CD4-positive, alpha-beta T cell treated with Interleukin-12 subunit alpha and Interleukin-12 subunit beta, for 1 hour (primary cell): ENCODE measurements around the gene MEGF11.

Experiments
- DNase-seq: peaks from one replicate; pipeline ENCODE4 v3.0.0-alpha.2; 2020

MEGF11 gene

DNA sequence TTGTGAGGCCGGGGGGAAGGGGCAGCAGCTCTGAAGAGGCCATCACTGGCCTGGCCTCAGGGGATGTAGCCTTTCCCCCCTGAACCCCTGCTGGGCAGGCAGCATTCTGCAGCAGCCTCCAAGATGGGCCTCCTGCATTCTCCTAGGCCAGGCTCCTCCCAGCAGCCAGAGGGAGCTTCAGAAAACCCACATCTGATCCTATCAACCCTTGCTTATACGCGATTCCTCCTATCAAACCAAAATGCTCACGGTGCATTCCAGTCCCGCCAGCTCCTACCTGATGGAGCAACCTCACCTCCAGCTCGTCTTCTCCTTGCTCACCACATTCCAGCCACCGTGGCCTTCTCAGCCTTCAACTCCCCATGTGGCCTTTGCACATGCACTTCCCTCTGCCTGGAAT lies 85.7 kb downstream of the MEGF11 start:
- no peak for DNase-seq

DNA sequence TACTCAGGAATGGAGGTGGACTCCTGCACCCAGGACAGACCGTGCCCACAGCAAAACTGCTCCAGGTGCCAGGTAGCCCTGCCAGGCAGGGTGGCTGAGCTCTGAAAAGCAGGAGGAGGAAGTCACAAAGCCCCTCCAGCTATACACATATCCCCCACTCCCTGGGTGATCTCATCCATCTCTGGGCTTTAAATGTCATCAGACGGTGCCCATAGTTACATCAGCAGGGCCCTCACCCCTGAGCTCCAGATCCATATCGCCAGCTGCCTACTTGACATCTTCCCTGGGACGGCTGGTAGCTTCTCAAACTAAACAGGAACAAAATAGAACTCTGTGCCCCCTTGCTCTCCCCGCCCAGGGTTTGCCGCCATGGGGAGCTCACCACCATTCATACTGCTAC lies 87.7 kb downstream of the MEGF11 start:
- no peak for DNase-seq

DNA sequence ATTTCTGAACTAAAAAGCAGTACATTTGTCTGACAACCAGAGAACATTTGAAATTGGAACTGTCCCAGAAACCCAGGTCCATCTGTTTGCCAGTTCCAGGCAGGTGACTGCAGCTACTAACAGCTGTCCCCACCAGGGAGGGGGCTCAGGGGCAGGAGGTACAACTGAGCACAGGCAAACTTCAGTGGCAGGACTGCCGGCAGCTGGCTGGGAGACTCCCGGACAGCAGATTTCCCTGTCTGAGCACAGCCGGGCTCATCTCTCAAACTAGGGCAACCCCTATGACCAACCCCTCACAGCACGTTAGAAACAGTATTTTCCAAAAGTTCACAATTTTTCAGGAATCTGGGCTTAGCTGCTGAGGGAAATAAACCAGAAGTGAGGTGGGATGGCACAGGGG lies 88.8 kb downstream of the MEGF11 start:
- no peak for DNase-seq

DNA sequence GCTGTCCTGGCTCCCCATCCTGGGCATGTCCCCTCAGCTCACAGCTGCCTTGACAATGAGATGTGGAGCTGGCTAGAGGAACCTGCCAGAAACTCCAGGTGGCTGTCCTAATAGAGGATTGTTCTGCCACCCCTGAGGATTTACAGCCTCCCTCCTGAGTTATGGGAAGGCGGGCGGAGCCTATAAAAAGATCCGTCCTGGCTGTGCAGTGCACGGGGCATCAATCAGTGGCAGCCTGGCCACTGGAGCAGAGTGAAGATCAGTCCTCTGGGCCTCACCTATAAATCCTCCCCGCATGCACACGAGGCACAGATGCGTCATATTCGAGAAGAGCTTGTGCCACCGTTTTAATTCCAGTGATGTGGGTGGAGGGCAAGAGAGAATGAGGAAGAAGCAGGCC lies 90.0 kb downstream of the MEGF11 start:
- DNase-seq: no peak

DNA sequence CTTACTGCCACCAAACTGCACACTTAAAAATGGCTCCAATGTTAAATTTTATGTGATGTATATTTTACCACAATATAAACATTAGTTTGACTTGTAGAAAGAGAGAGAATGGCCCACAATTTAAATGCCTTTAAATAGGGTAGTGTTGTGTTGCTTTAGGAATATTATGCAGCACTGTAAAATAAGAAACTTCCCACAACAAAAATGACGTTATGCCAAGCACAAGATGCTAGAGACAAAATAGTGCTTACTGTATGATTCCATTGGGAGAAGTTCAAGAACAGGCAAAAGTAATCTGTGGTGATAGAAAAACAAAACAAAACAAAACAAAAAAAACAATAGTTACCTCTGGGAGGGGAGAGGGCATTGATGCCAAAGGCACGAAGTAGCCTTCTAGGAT lies 91.3 kb downstream of the MEGF11 start:
- DNase-seq: no peak

DNA sequence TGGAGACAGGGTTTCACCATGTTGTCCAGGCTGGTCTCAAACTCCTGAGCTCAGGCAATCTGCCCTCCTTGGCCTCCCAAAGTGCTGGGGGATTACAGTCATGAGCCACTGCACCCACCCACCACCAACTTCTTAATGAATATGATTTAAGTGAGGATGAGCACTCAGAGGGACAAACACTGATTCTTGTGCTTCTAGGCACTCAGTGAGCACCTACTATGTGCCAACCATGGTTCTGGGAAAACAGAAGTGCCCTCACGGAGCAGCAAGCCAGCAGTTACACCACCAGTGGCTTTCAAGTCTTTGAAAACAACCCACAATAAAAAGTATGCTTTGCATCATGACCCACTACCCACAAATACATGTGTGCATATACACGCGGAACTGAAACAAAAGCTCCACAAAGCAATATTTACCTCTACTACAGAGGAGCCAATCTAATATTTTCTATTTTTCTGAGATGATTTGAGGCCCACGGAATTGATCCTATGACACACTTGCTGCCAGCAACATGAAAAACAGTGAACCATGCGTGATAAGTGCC lies 91.9 kb downstream of the MEGF11 start:
- DNase-seq: no peak

DNA sequence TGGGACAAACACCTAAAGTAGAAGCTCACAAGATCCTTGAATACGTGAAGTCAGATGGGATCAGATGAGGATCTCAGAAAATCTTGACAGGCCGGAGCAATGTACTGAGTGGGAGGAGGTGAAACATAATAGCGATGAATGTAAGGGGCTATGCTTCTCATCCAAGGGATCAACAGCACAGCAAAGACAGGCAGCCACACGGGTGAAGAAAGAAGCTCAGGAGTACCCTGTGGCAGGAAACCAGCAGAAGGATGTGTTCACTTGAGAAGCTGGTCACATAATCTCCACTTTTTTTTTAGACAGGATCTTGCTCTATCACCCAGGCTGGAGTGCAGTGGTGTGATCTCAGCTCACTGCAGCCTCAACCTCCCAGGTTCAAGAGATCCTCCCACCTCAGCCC lies 92.4 kb downstream of the MEGF11 start:
- no peak for DNase-seq

DNA sequence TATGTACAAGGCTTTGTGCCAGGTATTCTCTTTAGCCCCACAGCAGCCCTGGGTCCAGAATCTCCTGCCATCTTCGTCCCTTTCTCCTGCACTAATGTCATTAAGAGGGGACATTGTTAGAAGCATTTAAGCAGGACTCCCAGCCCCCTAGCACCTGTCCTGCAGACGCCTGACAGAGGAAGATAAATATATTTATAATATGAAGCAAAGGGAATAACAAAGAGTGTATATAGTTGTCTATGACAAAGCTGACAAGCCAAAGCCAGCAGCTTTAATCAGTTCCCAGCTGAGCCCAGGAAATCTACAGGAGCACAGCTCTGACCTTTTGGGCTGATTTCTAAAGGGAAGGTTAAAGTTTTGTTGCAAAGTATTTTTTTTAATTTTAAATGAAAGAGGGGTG lies 96.0 kb downstream of the MEGF11 start:
- DNase-seq: no peak

DNA sequence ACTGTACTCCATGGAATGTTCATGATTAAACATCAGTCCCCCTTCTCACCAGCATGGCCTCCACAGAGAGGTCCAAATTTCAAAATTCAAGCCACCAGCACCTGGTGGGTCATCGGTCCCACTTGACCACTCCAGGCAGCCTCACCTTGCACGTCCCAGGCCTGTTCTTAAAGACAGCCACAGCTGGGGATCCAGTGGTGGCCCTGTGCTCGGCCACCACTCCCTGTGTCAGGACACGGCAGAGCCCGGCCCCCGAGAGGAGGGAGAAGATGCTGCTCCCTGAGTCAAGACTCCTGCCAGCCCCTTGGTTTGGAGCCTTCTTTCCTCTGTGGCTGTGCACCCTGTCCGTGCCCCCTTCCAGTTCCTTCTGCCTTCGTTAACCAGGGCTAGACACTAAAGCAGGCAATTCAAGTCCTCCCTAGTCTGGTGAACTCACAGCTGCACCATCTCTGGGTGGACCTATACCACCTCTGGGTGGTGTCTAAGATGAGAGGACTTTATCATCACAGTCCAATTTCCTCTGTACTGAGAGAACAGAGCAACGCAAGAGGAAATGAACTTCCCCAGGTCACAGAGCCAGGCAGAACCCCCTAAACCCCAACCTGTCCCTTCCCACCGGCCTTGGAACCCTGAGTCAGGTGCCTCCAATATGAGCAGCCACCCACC lies 97.1 kb downstream of the MEGF11 start:
- no peak for DNase-seq

DNA sequence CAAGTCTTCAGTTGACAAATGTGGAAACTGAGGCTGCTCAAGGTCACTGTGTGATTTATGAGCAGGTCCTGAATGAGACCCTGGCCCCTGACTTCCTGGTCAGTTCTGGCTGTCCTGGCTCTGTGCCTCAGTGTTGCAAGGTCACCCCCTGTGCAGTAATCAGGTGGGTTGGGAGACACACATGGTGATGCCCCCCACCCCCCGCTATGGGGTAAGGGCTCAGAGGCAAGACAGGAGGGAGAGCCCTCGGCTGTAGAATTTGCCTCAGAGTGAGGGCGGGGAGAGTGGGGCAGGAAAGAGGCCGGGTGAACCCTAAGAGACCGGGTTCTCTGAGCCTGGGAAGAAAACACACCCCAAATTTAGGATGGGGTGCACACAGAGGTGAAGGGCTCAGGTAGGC lies 98.5 kb downstream of the MEGF11 start:
- DNase-seq: no peak

DNA sequence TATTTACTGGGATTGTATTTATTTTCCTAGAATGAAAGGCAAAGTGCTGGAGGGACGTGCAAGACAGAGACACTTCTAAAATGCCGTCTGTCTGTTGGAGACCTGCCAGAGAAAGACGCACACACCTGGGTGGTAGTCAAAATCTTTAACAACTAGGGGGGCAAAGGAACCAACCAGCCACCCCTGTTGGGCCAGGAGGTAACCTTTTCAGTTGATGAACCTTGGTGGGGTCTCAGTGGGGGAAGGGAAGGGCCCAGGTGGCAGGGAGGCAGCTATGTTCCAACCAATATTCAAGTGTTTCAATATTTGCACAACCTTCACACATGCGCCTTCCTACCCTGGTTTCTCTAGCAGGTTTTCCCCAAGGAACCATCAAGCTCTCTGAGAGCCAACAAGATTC lies 99.0 kb downstream of the MEGF11 start:
- DNase-seq: no peak

DNA sequence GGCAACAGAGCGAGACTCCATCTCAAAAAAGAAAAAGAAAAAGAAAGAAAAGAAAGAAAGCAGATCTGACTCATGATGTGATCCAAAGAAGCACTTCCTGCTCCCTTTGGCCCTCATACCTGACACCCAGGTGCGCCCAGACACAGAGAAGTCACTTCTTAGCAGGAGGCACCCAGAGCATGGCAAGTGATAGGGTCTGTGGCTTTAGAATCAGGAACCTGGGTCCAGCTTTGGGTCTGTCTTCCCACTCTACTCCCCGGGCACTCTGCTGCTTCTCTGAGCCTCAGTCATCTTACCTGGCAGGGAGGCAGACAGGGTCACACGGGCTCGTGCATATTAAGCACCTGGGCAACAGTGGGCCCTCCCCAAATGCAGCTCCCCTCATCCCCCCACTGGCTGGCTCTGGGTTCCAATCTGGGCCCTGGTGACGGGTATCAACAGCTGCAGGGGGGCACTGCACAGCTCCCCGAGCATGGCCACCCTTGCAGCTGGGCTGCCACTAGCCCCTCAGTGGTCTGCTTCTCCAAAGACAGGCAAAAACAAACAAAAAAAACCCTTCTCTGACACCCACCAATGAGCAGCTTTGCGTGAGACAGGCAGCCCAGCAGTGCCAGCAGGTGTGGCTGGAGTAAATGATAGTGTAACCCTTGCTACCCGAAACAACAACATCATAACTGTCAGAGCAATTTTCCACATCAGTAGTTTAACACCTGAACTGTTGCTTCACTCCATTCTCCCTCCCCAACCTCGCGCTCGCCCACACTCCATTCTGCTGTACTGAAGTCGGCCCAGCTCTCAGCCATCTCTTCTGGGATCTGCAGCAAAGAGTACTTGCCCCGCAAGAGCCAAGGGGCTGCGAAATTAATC lies 99.8 kb downstream of the MEGF11 start:
- no peak for DNase-seq

DNA sequence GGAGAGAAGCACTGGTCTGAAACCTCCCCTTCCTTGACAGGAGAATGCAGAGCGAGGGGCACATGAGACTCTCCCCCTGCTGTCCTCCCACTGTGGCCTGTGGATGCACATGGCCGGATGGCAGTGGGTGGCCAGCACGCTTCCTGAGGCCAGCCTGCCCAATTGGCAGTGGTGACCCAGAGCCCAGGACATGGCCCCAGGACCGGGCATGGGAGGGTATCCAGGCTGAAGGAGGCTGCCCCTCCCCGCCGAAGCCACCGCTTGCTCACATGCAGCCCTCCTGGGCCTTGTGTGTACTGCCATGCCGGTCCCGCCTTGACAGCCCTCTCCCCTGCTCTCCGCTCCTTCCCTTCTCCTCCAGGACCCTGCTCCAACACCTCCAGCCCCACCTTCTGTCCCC lies 100.9 kb downstream of the MEGF11 start:
- no peak for DNase-seq

DNA sequence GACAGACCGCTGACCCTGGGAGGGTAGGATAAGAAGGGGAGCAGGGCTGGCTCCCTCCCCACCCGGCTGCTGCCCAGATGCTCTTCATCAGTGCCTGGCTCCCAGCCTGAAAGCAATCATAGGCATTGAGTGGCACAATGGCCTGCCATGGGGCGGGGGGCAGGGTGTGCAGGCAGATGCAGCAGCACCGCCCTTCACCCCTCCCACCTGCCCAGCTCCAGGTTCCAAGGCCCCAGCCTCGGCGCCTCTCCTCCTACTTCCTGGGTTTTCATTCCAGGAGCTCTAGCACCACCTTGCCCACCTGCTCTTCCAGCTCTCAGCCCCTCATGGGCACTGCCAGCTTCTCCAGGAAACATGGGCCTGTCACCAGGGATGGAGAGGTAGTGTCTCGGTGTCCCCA lies 101.7 kb downstream of the MEGF11 start:
- DNase-seq: no peak

DNA sequence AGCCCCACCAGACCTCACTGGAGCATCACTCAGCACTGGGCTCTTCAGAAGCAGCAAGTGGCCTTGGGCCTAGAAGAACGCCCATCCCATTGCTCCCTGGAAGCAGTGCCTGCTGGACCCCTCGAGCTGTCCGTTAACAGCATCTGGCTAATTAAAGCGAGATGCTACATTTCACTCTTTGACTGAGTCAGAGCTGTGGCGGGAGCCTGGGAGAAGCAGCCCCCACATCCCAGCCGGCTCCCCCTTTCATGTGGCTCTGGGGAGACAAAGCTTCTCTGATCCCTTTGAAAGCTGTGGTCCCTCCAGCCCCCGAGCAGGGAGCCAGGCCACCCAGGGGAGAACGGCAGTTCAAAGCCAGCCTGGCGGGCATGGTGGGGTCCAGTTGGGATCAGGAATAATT lies 103.7 kb downstream of the MEGF11 start:
- DNase-seq: no peak

DNA sequence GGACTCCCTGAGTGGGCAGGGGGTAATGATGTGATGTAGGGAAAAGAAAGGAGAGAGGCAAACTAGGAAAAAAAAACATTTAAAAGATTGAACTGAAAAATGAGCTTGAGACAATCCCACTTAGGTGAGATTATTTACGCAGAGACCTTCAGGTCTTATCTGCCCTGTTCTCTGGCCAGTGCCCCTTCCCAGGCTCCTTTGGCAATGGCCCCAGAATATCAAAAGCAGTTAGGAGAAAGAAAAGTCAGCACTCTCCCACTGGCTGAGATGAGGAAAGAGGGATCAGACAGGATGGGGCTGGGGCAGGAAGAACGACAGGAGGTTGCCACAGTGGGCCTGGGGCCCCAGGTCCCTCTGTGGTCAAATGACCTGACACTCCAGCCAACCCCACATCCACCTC lies 105.4 kb downstream of the MEGF11 start:
- DNase-seq: no peak

DNA sequence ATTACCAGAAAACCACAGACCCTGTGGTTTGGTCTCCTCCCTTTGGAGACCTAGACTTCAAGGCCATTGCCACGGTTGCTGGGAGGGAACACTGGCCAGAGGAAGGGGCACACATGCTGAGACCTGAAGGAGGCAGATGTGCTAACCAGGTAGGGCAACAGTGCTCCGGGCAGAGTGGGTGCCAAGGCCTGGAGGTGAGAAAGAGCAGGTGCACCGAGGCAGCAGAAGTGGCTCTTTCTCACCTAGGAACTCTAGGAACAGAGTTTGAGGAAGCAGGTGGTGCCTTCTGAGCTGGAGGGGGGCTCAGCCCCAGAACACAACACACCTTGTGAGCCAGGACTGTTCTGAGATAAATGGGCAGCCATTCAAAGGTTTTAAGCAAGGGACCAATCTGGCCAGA lies 106.1 kb downstream of the MEGF11 start:
- no peak for DNase-seq

DNA sequence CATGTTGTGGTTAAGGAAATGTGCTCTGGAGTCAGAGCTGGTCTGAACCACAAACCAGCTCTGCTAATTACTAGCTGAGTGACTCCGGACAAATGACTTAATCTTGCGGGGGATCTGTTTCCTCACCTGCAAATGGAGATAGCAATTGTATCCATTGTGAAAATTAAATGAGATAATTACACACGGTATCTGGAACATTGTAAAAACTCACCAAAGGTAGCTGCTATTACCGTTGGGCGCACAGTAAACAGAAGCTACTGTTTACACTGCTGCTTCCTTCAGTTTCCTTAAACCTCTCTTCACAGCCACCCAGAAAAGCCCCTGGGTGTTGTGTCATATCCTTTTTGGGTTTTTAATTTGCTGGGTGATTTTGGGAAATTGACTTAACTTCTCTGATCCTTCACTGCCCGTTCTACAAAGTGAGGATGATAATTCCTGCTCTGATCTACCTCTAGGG lies 107.8 kb downstream of the MEGF11 start:
- DNase-seq: no peak

DNA sequence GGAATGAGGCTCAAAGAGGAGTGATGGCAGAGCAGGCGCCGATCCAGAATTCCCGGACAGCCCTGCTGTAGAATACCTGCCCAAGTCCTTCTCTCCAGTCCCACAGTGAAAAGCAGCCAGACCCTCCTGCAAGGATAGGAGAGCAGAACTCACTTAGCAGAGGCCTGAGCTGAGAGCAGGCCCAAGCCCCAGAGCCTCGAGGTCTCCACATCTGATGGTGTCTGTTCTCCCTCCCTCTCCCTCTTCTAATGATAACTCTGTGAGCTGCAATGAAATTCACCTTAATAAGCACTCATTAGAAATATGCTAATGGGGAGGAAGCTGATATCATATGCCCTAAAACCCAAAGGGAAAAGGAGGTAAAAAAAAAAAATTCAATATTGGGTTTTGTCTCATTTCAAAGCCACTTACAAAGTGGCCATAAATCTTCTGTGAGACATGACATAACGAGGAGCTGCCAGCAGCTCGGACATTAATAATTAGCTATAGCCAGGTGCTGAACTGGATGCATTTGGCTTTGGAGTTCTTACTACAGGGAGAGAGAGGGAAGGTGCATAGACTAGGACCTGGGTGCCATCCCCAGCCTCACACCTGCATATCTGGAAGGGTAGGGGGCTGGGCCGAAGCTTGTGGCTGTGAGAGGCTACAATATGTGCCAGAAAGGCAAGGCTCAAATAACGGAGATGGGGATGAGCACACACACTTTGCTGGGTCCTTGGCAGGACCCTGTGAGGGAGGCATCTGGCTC lies 108.4 kb downstream of the MEGF11 start:
- DNase-seq: no peak

DNA sequence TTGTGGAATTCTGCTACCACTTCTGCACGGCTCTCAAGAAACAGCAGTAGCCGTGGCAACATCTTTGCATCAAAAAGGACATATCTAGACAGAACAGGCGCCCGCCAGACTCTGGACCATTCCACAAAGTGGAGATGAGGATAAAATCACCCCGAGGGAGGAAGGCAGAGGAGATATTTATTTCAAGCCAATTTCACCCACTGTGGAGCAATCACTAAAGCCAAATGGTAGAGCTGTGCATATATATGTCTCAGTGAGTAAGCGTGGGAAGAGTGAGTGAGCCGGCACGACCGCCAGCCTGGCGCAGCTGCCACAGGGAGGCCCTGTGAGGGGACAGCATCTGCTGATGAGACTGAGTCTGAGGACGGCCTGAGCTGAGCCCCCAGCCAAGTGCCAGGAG lies 111.3 kb downstream of the MEGF11 start:
- DNase-seq: no peak

DNA sequence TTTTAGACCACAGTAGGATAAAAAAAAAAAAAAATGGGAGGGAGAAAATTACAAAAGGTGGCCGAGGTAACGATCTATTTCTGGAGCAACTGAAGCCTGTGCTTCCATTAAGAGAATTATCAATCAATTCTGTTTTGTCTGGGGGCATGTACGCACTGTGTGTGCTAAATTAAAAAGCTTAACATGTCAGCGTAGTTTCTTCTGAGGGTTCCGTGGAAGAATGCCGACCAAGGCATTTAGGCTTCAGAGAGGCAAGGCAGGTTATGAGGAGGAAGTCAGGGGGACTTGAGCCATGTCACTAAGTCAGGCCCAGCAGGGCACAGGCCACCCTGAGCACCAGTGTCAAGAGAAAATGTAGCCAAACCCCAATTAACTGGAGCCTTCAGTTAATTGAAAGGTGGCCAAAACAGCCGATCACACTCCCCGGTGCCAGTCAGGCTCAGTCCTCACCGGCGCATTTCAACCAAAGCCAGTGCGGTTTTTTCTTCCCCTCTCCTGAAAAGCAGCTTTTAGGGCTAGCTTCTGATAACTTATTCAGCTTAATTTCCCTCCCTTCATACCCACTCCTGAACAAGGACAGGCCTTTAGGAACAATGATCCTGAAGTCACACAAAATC lies 113.9 kb downstream of the MEGF11 start:
- DNase-seq: no peak

DNA sequence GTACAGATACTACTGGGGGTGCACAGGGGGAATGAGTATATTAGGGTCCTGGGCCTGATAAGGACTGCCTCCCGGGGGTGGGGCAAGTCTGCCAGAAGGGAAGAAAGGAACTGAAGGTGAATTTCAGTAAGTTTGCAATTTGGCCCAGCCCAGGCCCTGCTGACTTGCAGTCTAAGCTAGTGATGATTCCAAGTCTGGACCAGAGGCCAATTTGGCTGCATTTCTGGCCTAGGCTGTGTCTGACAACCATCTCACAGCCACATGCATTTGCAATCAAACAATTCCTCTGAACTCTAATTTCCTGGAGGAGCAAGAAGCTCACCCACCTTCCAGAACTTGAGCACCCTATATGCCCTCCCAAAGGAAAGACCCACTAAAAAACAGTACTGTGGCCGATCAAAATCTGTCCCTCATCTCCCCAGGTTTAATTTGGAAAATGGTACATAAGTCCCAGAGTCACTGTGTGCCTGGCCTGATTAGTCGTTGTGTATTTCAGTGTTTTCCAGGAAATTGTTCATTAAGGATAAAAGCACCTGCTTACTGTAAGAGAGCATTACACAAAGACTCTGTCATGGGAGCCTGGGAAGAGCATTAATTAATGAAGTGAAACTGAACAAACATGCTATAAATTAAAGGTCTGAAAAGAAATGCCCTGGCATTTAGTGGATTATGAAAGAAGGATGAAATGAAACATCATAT lies 114.5 kb downstream of the MEGF11 start:
- DNase-seq: no peak
